Measurements from ENCODE around the gene PLEKHG3.

DNA sequence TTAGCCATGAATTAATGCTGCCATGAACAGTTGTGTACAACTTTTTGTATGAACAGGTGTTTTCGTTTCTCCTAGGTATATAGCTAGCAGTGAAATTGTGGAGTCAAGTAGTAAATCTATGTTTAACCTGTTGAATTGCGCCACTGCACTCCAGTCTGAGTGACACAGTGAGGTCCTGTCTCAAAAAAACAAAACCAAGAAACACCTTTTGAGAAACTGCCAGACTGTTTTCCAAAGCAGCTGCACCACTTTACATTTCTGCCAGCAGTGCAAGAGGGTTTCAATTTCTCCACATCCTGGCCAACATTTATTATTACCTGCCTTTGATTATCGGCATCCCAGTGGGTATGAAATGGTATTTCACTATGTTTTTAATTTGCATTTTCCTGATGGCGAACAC, 3.3 kb upstream of the PLEKHG3 start:
- TF ChIP-seq POLR2A (IDR thresholded peaks at IDR 0.05) = no peak
- TF ChIP-seq, protein P1, sequence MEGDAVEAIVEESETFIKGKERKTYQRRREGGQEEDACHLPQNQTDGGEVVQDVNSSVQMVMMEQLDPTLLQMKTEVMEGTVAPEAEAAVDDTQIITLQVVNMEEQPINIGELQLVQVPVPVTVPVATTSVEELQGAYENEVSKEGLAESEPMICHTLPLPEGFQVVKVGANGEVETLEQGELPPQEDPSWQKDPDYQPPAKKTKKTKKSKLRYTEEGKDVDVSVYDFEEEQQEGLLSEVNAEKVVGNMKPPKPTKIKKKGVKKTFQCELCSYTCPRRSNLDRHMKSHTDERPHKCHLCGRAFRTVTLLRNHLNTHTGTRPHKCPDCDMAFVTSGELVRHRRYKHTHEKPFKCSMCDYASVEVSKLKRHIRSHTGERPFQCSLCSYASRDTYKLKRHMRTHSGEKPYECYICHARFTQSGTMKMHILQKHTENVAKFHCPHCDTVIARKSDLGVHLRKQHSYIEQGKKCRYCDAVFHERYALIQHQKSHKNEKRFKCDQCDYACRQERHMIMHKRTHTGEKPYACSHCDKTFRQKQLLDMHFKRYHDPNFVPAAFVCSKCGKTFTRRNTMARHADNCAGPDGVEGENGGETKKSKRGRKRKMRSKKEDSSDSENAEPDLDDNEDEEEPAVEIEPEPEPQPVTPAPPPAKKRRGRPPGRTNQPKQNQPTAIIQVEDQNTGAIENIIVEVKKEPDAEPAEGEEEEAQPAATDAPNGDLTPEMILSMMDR (IDR thresholded peaks at IDR 0.05) = no peak
